Measurements from ENCODE around the gene METRN.

The METRN gene

GRCh38 chr16:762595-763268, 47.8 kb downstream of the METRN start:
- FAIRE-seq, result no peak

GRCh38 chr16:763369-764183, 48.7 kb downstream of the METRN start:
- FAIRE-seq (no peak), DNase-seq (ENCODE audit: insufficient read length, low spot score) (no peak)
- TF ChIP-seq CTCF (IDR thresholded peaks at IDR 0.05; ENCODE audit: insufficient read depth, missing control alignments), result no peak

More at GRCh38 chr16:762595-763268, 47.8 kb downstream of the METRN start:
- DNase-seq (ENCODE audit: insufficient read length, low spot score), result no peak
- TF ChIP-seq CTCF (IDR thresholded peaks at IDR 0.05; ENCODE audit: insufficient read depth, missing control alignments), result no peak

GRCh38 chr16:764184-764750, 49.3 kb downstream of the METRN start:
- DNase-seq (ENCODE audit: insufficient read length, low spot score) (no peak), FAIRE-seq (no peak)
- no peak for TF ChIP-seq CTCF (IDR thresholded peaks at IDR 0.05; ENCODE audit: insufficient read depth, missing control alignments)

DNA sequence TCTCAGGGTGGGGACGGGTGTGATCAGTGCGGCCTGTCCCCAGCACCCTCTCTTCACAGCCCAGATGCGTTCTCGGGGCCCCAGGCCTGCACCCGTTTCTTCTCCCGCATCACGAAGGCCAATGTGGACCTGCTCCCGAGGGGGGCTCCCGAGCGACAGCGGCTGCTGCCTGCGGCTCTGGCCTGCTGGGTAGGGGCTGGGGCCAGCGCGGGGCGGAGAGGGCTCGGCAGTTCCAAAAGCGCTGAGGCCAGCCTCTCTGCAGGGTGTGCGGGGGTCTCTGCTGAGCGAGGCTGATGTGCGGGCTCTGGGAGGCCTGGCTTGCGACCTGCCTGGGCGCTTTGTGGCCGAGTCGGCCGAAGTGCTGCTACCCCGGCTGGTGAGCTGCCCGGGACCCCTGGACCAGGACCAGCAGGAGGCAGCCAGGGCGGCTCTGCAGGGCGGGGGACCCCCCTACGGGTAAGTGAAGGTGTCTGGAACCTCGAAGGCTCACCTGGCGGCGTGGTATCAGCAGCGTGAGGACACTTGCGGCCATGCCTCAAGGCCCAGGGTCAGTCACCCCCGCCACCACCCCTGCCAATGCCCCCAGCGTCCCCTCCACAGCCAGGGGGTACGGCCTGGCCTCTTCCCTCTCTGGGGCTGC, 50.0 kb downstream of the METRN start:
- no peak for TF ChIP-seq CTCF (IDR thresholded peaks at IDR 0.05; ENCODE audit: insufficient read depth, missing control alignments)
- no peak for DNase-seq (ENCODE audit: insufficient read length, low spot score)
- no peak for FAIRE-seq

GRCh38 chr16:765488-765865, 50.6 kb downstream of the METRN start:
- no peak for TF ChIP-seq CTCF (IDR thresholded peaks at IDR 0.05; ENCODE audit: insufficient read depth, missing control alignments)
- DNase-seq (ENCODE audit: insufficient read length, low spot score), result no peak
- no peak for FAIRE-seq

DNA sequence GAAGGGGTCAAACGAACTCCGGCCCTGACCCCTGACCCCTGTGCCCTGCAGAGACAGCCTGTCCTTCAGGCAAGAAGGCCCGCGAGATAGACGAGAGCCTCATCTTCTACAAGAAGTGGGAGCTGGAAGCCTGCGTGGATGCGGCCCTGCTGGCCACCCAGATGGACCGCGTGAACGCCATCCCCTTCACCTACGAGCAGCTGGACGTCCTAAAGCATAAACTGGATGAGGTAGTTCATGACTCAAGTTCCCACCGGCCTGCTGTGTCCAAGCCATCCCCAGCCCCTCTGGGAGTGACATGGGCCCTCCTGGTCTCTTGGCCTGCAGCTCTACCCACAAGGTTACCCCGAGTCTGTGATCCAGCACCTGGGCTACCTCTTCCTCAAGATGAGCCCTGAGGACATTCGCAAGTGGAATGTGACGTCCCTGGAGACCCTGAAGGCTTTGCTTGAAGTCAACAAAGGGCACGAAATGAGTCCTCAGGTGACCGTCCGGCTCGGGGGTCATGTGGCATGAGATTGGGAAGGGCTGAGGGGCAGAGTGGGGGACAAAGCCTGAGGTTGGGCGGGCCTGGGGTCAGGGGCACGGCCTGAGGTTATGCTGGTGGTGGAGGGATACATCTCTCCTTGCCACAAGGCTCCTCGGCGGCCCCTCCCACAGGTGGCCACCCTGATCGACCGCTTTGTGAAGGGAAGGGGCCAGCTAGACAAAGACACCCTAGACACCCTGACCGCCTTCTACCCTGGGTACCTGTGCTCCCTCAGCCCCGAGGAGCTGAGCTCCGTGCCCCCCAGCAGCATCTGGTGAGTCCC, 51.3 kb downstream of the METRN start:
- TF ChIP-seq CTCF (IDR thresholded peaks at IDR 0.05; ENCODE audit: insufficient read depth, missing control alignments), result no peak
- no peak for DNase-seq (ENCODE audit: insufficient read length, low spot score)
- FAIRE-seq, result no peak
